ENCODE results near the gene MAP4.
"Not testable (repeated sequence)": the region's sequence is repeated elsewhere in the genome, so short reads cannot be mapped to it uniquely, and the experiment has no call there.

The MAP4 gene

DNA sequence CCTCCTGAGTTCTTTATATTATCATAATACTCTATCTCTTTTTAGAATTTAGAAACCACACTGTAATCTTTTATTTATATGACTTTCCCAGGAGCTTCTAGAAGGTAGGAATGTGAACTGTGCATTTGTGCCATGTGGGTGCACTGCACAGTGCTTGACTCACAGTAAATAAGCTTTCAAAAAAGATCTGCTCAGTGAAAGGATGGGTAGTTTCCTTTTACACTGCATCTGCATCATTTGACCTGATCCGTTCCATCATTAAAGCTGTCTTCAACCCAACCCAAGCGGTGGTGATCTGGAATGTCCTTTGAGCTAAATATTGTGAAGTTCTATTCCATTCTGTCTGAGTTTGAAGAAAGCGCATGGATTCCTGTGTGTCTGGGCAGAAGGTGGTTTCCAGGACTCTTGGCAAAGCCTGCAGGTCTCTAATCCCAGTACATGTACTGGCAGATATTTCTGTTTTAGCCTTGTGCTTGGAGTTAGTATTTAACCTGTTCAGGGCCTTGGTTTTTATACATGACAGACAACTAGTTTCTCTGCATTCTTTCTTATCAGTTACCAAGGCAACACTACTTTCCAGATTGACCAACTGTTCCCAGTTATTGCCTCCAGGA, 116.6 kb downstream of the MAP4 start:
- no peak for DNase-seq (ENCODE audit: low read depth in 2 of 3, low spot score in 1 of 3)

DNA sequence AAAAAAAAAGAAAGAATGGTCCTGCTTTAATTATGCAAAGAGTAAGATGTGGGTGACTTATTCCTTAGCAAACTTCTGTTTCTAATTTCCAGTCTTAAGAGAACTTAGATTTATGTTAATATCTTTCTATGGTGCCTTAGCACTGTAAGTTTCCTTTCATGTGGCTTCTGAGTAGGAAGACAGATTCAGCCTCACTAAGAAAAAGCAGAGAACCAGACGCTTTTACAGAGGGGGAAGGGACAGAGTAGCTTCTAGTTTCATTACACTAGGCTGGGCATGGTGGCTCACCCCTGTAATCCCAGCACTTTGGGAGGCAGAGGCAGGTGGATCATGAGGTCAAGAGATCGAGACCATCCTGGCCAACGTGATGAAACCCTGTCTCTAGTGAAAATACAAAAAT, 118.3 kb downstream of the MAP4 start:
- DNase-seq (ENCODE audit: low read depth in 2 of 3, low spot score in 1 of 3) = no peak

DNA sequence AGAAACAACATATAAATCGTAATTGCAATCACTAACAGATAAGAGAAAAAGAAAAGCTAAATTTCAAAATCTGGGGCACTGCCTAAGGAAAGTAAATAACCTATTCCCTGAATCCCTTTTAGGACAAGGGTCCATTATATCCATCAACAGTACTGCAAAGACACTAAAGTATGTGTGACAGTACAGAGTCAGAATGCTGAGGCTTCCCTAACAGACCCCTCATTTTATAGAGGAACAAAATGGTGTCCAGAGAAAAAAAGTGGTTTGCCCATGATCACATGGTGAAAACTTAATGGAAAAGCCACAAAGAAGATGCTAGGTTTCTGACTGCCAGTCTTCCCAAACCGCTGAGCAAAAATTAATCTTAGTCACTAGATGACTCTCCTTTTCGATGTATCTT, 119.5 kb downstream of the MAP4 start:
- no peak for DNase-seq (ENCODE audit: low read depth in 2 of 3, low spot score in 1 of 3)

DNA sequence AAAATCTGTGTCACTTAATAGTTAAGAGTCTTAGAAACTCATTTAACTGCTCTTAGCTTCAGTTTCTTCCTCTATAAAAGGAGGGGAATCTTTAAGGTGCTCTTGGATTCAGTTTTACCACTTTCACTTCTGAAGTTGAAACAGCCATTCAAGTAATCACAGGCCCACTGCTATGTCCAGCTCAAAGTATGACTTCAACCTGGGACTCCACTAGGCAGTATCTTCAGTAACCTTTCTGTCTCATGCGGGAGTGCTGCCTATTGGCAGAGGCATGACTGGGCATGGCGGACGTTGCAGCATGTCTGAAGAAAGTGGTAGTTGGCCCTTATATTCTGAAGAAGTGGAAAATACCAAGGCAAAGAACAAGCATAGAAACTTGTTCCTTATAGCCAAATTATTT, 121.0 kb downstream of the MAP4 start:
- no peak for DNase-seq (ENCODE audit: low read depth in 2 of 3, low spot score in 1 of 3)

DNA sequence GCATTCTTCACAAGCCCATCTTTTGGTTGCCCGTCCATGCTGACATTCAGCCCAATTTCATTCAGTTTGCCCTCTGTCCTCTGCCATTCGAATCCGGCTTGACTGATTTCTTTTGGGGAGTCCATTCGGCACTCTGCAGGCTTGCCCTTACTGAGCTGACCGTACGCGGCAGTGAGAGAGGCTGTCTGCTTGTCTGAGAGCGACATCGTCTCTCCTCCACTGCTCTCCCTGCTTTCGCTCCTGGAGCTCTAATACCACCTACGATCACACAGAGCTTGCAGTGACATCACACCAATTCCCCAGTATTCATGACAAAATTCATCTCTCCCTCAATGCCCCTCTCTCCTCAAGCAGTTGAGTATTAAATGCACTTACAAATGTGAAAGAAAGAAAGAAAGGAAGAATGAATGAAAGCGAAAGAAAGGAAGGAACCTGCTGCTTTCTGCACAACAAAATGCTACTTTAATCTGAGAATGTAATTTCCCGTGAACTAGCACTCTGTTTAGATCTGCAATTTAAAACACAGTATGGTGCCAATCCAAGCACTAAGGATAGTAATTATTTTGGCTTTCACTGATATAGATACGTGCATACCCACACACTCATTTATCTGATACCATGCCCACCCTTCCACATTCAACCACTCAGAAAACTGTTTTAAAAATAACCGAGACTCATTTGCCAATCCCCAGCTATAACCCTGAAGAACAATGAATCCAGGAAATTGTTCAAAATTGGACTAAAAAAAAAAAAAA, 123.8 kb downstream of the MAP4 start:
- no peak for DNase-seq (ENCODE audit: low read depth in 2 of 3, low spot score in 1 of 3)

DNA sequence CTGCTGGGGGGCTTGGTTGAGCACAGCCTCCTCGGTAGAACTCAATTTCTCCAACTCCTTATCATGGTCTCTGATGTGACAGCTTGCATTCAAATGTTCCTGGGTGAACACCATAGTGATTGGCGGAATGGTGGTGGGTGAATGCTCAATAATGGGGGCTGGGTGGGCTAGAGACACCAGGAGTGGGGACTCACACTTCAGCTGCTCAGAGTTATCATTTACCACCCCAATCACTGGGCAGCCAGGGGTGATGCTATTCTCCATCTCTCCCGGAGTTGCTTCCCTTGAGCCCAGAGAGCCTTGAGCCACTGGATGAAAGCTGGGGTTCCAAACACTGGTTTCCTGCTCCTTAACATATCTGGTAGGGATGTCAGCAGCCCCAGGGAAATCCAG, 124.6 kb downstream of the MAP4 start:
- no peak for DNase-seq (ENCODE audit: low read depth in 2 of 3, low spot score in 1 of 3)

DNA sequence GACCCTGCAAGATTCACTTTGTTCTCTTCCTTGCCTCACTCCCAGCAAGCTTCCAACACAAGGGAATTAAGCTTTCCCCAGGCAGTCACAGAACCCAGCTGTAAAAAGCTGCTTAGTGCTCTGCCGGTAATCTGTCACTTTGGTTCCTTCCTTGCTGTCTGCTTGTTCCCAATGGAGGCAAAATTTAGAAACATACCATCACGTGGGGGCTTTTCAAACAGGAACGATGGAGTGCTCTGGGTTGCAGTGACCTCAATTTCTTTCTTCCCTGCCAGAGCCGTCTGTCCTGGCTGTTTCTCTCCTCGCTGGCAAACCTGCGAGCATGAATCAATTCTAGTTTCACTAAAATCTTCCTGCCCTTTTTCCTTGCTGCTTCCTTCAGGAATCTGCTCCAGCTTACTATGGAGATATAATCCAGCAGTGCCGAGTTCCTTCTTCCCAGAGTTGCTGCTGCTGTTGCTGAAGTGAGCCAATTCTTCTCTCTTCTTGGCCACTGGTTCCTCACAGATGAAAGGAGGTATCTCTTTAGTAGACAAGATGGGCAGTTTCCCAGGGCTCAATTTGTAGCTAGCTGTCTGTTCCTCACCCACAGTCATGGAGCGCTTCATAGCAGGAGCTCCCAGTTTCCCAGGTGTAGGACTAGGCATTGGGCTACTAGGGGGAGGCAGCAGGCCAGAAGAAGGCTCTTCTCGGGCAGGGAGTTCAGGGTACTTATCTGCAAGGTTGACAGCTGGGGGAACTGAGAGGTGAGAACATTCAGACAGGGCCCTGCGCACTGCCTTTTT, 125.2 kb downstream of the MAP4 start:
- DNase-seq (ENCODE audit: low read depth in 2 of 3, low spot score in 1 of 3) = no peak

DNA sequence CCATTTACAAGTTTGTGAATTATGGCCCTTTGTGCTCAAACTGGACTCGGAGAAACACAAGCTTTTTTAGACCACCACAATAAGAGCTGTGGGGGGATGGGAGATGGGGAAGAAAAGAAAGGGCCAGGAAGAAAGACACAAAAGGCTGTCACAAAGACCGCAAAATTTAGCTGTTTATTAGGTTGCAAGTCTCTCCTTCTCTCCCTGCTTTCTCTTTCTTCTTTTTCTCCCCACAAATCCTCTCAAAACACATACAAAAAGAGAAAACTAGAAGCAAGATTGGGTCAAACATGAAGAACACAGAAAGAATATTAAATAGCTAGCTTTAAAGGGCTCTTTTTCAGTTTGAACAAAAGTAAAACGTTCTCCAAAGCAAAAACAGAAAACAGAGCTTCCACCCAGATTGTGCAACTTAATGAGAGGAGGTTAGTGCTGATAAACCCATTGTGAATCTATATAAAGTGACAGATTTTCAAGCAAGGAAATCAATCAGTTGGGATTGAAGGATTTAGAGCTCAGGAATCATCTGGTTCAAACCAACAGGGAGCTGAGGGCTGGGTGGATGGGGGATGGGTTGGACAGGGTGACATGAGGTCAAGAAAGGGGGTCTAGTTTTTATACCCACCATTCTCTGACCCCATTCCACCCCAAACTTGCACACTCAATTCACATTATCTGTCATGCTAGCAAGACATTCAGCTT, 125.9 kb downstream of the MAP4 start:
- no peak for DNase-seq (ENCODE audit: low read depth in 2 of 3, low spot score in 1 of 3)

DNA sequence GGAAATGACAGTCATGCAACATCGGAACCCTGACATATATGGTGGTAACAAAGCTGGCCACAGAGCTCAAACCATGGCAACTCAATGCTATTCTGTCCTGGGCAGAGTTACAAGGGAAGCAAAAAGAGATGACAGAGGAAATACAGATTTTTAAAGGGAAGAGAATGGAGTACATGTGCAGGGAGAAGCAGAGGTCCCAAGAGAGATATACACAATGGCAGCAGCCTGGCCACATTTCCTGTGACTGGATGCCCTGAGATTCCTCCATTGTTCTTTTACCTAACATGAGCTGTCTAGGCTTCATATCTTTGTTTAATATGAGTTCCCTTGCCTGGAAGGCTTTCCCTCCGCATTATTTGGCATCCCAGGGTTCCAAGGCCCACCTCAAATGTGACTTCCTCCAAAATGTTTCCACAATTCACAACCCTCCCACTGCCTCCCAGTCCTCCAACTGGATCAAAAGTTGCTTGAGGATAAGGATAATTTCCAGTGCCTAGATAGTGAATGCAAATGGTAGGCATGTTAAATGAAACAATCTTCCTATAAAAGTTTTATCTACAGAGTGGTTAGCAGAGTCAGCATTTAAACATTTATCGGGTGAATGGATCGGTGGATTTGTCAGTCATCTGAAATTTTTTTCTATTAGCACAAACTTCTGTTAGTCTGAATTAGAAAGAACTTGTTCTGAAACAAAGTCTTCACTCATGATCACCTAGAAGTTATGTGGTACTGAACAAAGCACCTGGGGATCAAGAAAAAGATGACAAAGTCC, 127.0 kb downstream of the MAP4 start:
- DNase-seq (ENCODE audit: low read depth in 2 of 3, low spot score in 1 of 3) = no peak

DNA sequence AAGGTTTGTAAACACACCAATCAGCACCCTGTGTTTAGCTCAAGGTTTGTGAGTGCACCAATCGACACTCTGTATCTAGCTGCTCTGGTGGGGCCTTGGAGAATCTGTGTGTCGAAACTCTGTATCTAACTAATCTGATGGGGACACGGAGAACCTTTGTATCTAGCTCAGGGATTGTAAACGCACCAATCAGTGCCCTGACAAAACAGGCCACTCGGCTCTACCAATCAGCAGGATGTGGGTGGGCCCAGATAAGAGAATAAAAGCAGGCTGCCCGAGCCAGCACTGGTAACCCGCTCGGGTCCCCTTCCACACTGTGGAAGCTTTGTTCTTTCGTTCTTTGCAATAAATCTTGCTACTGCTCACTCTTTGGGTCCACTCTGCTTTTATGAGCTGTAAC, 128.2 kb downstream of the MAP4 start:
- DNase-seq (ENCODE audit: low read depth in 2 of 3, low spot score in 1 of 3) = not testable (repeated sequence)

DNA sequence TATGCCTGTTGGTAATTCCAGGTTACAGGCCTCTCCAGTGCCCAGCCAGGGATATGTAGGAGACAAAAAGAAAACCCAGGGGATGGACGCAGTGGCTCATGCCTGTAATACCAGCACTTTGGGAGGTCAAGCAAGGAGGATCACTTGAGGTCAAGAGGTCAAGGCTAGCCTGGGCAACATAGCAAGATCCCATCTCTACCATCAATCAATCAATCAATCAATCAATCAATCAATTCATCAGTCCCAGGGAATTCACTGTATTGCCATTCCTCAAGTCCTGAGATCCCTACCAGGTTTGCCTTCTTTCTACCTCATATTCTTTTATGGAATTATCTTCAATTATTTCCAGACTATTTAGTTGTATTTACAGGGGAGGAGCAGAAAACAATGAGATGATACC, 131.0 kb downstream of the MAP4 start:
- DNase-seq (ENCODE audit: low read depth in 2 of 3, low spot score in 1 of 3) = no peak

DNA sequence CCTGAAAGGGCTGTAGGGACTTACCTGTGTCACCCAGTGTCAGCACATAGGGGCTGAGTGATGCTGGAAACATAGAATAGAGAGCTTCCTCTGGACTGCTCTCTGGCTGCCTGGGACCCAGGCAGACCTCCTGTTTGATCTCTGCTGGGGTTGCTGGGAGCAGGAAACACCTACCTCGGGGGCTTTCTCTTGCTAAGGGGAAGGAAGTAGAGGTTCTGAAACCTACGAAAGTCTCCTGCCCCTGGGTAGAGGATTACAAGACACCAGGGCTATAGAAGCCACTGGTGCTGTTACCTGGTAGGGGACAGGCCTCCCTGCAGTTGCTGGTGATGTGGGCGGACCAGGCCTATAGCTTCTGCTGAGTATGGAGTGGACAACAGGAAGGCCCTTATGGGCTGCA, 131.6 kb downstream of the MAP4 start:
- no peak for DNase-seq (ENCODE audit: low read depth in 2 of 3, low spot score in 1 of 3)

DNA sequence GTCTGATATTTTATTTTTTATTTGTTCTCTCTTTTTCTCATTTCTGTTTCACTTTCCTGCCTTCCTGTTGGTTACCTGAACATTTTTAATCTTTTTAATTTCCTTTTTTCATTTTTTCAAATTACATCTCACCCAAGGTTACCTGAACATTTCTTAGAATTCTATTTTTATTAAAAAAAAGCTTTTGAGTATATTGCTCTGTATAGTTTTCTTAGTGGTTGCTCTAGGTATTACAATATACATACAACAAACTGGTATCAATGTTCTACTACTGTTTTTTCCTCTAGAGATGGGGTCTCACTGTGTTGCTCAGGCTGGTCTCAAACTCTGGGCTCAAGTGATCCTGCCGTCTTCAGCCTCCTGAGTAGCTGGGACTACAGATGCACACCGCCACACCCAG, 133.9 kb downstream of the MAP4 start:
- DNase-seq (ENCODE audit: low read depth in 2 of 3, low spot score in 1 of 3) = no peak

DNA sequence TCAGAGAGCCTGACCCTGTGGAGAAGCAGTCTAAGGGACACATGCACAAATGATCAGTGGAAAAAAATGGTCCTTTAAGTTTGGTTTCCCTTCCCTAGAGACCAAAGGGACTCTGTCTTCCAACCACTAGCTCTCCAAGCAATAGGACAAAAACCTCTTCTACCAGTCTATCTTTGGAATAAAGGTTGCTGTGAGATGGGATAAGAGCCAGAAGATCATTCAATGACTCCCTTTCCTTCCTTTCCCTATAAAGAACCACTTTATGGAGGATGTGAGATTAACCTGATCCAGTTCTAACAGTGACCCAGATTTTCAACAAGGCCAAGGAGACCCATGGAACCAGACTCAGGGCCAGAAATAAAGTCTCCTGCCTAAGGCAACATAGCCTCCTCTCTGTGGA, 138.5 kb downstream of the MAP4 start:
- DNase-seq (ENCODE audit: low read depth in 2 of 3, low spot score in 1 of 3) = no peak

DNA sequence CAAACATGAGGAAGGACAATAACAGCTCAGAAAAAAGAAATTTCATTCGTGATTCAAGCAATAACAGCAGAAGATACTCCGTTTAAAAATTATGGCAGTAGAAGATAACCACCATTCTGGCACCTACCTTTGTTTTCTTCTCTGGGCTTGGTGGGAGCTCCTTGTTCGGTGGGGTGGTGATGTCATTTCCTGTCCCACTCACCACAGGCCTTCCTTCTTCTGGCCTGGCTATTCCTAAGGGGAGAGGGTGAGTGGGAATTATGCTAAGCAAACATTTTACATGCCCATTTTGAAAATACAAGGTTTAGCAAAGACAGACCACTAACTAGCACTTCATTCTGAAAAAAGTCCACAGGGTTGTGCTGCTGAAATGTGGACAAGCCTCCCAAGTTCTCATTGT, 138.9 kb downstream of the MAP4 start:
- DNase-seq (ENCODE audit: low read depth in 2 of 3, low spot score in 1 of 3) = no peak

DNA sequence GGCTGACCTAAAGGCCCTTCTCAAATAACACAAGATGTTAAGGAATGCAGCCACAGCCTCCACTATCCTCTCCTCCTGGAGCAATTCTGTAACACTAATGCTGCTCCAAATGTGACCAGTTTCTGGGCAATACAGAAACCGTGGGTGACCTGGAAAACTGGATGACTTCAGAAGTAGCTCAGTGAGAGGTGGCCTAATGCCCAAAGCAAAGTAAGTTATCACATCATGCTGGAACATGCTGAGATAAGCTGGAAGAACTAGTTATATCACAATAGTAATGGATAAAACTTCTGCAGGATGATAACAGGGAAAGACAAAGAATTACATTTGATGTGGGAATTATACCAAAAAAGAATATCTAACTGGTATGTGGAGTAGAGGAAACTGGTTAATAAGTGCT, 141.3 kb downstream of the MAP4 start:
- DNase-seq (ENCODE audit: low read depth in 2 of 3, low spot score in 1 of 3) = no peak

DNA sequence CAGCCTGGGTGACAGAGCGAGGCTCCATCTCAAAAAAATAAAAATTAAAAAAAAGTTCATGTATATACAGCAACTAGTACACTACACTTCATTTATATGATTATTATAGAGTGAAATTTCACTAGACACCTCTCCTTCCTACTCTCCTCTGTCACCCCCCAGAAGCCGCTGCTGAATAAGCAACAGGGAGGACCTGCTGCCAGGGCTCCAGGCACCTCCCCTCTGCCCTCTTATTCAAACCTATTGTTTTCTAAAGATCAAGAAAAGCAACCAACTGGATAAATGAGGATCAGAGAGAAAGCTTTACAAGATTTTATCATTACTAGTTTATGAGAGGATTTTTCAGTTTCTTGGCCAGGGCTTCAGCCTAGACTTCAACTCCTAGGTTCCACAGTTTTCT, 141.8 kb downstream of the MAP4 start:
- DNase-seq (ENCODE audit: low read depth in 2 of 3, low spot score in 1 of 3) = no peak

DNA sequence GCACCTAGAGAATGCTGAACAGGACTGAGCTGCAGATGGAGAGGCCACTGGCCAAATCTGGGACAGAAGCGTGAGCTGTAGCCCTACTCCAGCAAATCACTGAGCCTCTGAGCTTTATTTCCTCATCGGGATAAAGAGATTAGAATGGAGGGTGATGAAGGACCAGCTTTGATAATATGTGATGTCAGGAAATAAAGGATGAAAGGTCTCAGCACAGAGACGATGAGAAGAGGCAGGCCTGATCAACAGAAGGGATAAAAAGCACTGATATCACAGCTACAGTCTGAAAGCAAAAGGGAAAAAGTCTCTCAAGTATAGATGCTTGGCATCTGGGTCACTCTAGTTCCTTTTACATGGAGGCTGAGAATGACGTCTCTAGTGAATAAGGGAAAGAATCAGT, 143.3 kb downstream of the MAP4 start:
- no peak for DNase-seq (ENCODE audit: low read depth in 2 of 3, low spot score in 1 of 3)

DNA sequence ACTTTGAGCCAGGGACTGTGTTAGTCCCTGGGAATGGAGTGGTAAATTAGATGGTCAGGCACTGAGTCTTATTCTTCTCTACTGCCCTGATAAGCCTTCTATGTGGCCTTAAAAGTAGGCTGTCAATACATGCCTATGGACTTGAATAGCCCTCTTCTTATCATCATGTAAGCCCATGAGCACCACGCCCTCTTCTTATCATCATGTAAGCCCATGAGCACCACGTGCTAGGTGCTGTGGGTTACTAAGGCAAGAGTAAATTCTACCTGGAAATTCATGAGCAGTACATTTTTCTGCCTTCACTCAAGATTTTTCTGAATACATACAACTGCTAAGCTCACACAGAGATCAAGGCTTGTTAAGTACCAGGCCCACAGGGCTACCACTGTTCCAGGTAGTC, 144.8 kb downstream of the MAP4 start:
- DNase-seq (ENCODE audit: low read depth in 2 of 3, low spot score in 1 of 3) = no peak

DNA sequence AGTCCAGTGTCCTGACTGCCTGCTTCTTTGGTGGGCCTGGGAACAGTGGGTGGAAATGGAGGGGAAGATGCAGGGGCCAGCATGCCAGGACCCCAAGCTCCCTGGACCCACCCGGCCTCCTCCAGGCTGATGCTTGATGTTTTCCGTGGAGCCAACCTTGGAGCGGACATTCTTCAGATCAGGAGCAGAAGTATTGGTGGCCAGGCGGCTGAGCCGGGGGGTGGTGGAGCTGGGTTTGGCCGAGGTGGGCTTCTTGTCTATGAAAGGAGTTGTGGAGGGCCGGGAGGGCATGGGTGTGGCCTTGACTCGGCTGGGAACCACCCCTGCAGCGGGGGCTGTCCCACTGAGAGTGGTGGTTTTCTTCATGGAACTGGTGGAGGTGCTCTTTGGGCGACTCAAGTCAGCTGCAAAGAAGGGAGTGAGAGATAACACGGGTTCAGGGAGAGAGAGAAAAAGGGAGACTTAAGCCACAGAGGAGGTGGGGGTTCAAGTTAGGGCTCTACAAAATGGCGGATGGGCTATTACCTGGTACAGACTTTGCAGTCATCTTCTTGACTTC, 145.4 kb downstream of the MAP4 start:
- DNase-seq (ENCODE audit: low read depth in 2 of 3, low spot score in 1 of 3) = no peak

DNA sequence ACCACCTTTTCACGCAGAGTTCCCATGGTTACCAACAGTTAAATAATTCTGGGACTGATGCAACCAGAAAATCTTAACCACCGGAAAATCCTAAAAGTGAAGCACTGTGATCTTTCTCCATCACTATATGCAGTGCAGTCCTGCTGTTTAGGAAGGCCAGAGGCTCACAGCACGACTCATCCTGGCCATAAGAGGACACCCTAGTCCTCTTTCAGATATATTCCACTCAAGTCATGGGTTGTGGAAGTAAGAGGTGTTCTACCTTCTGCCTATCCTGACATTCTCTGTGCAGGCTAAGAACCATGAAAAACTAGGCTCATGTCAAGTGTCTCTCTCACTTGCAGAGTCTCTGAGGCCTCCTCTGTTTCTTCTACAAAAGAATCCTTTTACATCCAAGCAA, 146.1 kb downstream of the MAP4 start:
- no peak for DNase-seq (ENCODE audit: low read depth in 2 of 3, low spot score in 1 of 3)
